Stimulated activated memory B cell treated with anti-CD40 and anti-IgM and Interleukin-4, amounts not matched to agents 10 μg/mL and 1 μg/mL and 100 μg/mL, for 72 hours (primary cell): ENCODE measurements around the gene ITGB7.
A peak's percentile ranks its signal among the peaks of the same experiment; 100 is the strongest.

Source experiments
- ATAC-seq: fragments of 150-1000 bp; cut with Tn5 transposase; 2 replicates; pipeline ENCODE4 v1.10.0; 2021
- H3K27ac Mint-ChIP-seq: one replicate; pipeline ENCODE4 v1.8.0; 2022; ENCODE audit warnings: mild to moderate bottlenecking, mixed read lengths
- H3K27me3 Mint-ChIP-seq: one replicate; pipeline ENCODE4 v1.8.0; 2022; ENCODE audit warnings: mixed read lengths
- H3K36me3 Mint-ChIP-seq: one replicate; pipeline ENCODE4 v1.8.0; 2022; ENCODE audit warnings: mixed read lengths
- H3K4me1 Mint-ChIP-seq: one replicate; pipeline ENCODE4 v1.8.0; 2022; ENCODE audit warnings: mixed read lengths
- H3K4me3 Mint-ChIP-seq: one replicate; pipeline ENCODE4 v1.8.0; 2022; ENCODE audit warnings: mild to moderate bottlenecking, moderate library complexity, mixed read lengths
- H3K9me3 Mint-ChIP-seq: one replicate; pipeline ENCODE4 v1.8.0; 2022; ENCODE audit warnings: mixed read lengths

ITGB7 gene

DNA sequence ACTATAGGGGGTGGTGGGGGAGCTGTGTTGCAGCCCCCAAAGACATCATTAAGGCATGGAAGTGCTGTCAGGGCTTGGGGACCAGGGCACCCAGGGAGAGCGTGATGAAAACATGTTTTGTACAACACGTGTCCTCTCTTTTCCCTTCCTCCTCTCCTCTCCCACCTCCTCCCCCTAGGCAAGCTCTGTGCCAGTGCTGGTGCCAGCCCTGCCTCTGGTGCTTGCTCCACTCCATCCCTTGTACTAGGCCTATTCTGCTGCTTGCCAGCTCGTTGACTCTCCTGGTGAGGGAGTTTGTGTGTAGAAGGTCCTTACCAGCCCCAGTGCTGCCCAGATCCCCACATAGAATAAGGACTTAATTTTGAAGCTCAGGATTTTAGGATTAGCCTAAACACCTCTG is 28.1 kb upstream of the ITGB7 start:
- Mint-ChIP-seq H3K9me3 (no peaks in the 10 kb centered on the region), H3K4me3 (no peak overlapping the region), H3K4me1 (peaks cover 48% of the 10 kb centered on the region), H3K27me3 (no peaks in the 10 kb centered on the region), H3K36me3 (no peaks in the 10 kb centered on the region), H3K27ac (no peak overlapping the region)
- no peak for ATAC-seq

DNA sequence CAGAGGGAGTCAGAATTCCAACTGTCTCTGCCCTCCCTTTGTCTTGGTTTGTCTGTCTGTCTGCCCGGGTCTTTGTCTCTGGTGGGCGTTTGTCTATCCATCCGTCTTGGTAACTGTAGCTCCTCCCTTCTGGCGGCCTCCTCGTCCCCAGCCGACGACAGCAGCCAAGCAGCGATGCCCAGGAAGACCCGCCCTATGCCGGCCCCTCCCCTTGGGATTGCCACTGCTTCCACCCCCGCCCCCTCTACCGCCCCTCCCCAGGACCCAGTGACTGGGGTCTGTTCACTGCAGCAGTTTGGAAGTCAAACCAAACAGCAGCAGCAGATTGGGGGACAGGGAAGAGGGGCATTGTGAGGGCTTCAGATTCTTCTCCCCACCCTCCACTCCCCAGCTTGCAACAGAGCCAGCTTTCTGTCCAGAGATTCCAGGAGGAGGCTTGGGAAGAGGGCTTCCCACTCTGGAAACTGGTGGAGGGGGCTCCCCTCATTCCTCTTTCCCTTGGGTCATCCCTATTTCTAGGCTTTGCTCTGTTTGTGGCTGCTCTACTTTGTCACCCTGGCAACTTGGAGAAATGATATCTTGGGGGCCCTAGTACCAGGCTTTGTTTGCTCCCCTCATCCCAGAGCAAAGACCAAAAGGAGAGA is 27.3 kb upstream of the ITGB7 start:
- ATAC-seq = no peak
- H3K27me3 Mint-ChIP-seq = no peaks in the 10 kb centered on the region
- no peak overlapping the region for H3K27ac Mint-ChIP-seq
- no peaks in the 10 kb centered on the region for H3K9me3 Mint-ChIP-seq
- H3K4me1 Mint-ChIP-seq = peaks cover 51% of the 10 kb centered on the region
- peaks cover 5% of the 10 kb centered on the region for H3K36me3 Mint-ChIP-seq
- H3K4me3 Mint-ChIP-seq = no peak overlapping the region

GRCh38 chr12:53233671-53234121 is 26.6 kb upstream of the ITGB7 start:
- Mint-ChIP-seq H3K36me3 (peaks cover 7% of the 10 kb centered on the region), H3K9me3 (no peaks in the 10 kb centered on the region), H3K4me3 (no peak overlapping the region), H3K27me3 (no peaks in the 10 kb centered on the region), H3K4me1 (peaks cover 53% of the 10 kb centered on the region), H3K27ac (peak overlapping the region; percentile 74)
- no peak for ATAC-seq

GRCh38 chr12:53232646-53233461 is 25.8 kb upstream of the ITGB7 start:
- Mint-ChIP-seq H3K36me3 (peaks cover 7% of the 10 kb centered on the region), H3K9me3 (no peaks in the 10 kb centered on the region), H3K27ac (peak overlapping the region; percentile 74), H3K4me1 (peaks cover 53% of the 10 kb centered on the region), H3K27me3 (no peaks in the 10 kb centered on the region), H3K4me3 (peak overlapping the region; percentile 87)
- ATAC-seq = peak; percentile 49

- ATAC-seq = peak; percentile 85
- no peaks in the 10 kb centered on the region for H3K9me3 Mint-ChIP-seq
These were observed 25.0 kb upstream of the ITGB7 start, which contains the start of gene RARG for GRCh38 chr12:53231921-53232645. RARG (minus strand) TSS chr12:53232209; CDS start chr12:53227545, 4,664 bp downstream.

DNA sequence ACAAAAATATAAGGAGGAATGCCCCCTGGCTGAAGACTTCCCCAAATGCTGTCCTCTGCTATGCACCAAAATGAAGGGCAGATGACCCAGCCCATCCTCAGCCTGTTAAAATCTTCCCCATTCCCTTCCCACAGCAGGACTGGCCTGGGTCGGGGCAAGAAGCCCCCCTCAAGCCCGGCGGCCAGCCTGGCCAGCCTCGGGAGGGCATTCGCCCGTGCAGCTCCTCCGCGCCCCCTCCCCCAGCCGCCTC is 24.5 kb upstream of the ITGB7 start:
- no peak for ATAC-seq
- H3K4me1 Mint-ChIP-seq = peaks cover 41% of the 10 kb centered on the region
- peak overlapping the region; percentile 74 for H3K27ac Mint-ChIP-seq
- H3K36me3 Mint-ChIP-seq = peaks cover 14% of the 10 kb centered on the region
- no peaks in the 10 kb centered on the region for H3K9me3 Mint-ChIP-seq
- no peaks in the 10 kb centered on the region for H3K27me3 Mint-ChIP-seq
- peak overlapping the region; percentile 61 for H3K4me3 Mint-ChIP-seq

More at GRCh38 chr12:53231921-53232645, 25.0 kb upstream of the ITGB7 start, which contains the start of gene RARG:
- H3K36me3 Mint-ChIP-seq = peaks cover 10% of the 10 kb centered on the region
- H3K27me3 Mint-ChIP-seq = no peaks in the 10 kb centered on the region
- H3K4me1 Mint-ChIP-seq = peaks cover 46% of the 10 kb centered on the region
- peak within 1 kb of the TSS; percentile 87 for H3K4me3 Mint-ChIP-seq
- peak within 1 kb of the TSS; percentile 74 for H3K27ac Mint-ChIP-seq

DNA sequence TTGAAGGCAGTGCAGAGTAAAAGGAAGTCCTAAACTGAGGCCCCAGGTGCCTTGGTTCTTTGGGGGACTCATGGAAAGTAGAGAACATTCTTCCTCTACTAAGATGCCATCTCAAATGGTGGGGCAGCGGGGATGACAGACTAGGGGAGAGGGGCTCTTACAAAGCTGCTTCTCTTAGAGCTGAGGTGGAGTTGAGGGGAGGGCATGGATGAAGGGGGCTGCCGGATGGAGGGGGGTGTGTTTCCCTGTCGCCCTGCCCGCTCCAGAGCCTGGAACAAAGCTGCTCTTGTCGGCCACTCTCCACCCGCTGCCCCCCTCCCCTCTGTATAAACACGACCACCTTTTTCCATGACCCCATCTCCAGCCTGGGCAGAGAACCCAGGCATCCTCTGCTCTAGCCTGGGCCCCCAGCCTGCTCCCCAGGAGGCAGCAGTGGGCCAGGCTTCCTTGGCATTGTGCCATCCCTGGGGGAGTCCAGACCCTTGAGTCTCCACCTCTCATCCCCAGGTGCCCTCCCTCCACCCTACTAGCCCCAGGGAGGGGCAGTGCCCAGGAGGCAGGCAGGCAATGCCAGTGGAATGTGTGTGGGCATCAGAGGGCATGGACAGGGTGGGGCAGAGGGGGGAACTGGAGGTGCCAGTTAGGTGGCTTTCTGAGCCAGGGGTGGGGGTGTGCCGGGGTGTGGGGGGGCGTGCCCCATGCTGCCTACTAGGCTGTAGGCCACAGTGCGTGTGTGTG is 23.2 kb upstream of the ITGB7 start:
- no peaks in the 10 kb centered on the region for H3K9me3 Mint-ChIP-seq
- no peaks in the 10 kb centered on the region for H3K27me3 Mint-ChIP-seq
- peaks cover 32% of the 10 kb centered on the region for H3K4me1 Mint-ChIP-seq
- ATAC-seq = no peak
- peaks cover 19% of the 10 kb centered on the region for H3K36me3 Mint-ChIP-seq
- H3K4me3 Mint-ChIP-seq = peak overlapping the region; percentile 13
- peak overlapping the region; percentile 8 for H3K27ac Mint-ChIP-seq

DNA sequence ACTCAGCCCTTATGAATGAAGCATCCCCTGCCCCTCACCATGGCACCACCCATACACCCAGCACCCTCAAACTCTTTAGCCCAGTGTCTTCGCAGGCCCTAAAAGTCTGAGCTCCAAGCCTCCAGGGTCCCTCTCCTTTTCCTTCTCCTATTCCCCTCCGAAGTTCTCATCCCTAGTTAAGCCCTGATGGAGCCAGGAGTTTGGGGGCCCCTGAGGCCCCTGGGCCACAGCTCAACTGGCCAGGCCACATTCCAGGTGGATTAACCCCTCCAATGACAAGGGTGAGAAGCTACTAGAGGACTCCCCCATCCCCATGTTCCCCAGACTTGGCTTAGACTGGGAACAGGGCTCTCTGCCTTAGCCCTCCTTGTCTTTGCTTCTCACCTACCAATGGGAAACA is 22.4 kb upstream of the ITGB7 start:
- no peak for ATAC-seq
- Mint-ChIP-seq H3K4me3 (no peak overlapping the region), H3K27me3 (no peaks in the 10 kb centered on the region), H3K27ac (peak overlapping the region; percentile 8), H3K9me3 (no peaks in the 10 kb centered on the region), H3K4me1 (peaks cover 39% of the 10 kb centered on the region), H3K36me3 (peaks cover 27% of the 10 kb centered on the region)

- H3K27ac Mint-ChIP-seq = no peak overlapping the region
- no peak overlapping the region for H3K4me3 Mint-ChIP-seq
- peaks cover 27% of the 10 kb centered on the region for H3K36me3 Mint-ChIP-seq
- H3K4me1 Mint-ChIP-seq = peaks cover 32% of the 10 kb centered on the region
- no peaks in the 10 kb centered on the region for H3K27me3 Mint-ChIP-seq
- H3K9me3 Mint-ChIP-seq = no peaks in the 10 kb centered on the region
- ATAC-seq = no peak
These were observed 20.8 kb upstream of the ITGB7 start for GRCh38 chr12:53227836-53228235.

DNA sequence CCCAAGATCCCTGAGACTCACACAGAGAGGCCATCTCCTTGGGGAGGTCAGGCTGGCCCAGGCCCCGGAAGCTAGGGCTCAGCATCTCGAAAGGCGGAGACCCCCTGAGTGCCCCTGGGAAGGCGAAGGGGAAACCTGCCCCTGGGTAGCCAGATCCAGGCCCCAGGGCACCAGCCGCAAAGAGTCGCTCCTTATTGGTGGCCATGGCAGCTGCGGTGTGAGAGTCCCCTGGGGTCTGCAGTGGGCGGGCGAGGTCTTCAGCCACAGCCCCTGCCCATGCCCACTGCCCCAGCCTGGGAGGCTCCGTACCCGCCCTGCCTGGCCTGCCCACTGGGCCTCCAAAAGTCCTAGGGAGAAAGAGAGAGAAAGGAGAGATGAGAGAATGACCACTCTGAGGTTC is 20.3 kb upstream of the ITGB7 start:
- Mint-ChIP-seq H3K27me3 (no peaks in the 10 kb centered on the region), H3K36me3 (peaks cover 27% of the 10 kb centered on the region), H3K4me3 (no peak overlapping the region), H3K27ac (no peak overlapping the region), H3K4me1 (peaks cover 28% of the 10 kb centered on the region), H3K9me3 (no peaks in the 10 kb centered on the region)
- ATAC-seq = no peak

DNA sequence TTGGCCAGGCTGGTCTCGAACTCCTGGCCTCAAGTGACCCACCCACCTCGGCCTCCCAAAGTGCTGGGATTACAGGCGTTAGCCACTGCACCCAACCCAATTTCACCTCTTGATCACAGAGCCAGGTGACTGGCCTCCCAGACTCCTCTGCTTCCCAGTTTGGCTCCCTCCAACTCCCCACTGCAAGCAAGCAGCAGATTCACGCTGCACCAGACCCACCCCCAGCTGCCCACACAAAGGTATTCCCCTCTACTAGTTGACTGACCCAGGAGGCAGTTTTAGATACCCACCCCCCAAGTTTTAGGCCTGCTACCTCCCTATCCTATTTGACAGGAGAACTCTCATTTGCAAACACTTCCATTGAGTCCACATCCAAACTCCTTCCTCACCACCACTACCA is 19.8 kb upstream of the ITGB7 start:
- Mint-ChIP-seq H3K4me3 (no peak overlapping the region), H3K9me3 (no peaks in the 10 kb centered on the region), H3K36me3 (peaks cover 27% of the 10 kb centered on the region), H3K27me3 (no peaks in the 10 kb centered on the region), H3K4me1 (peaks cover 33% of the 10 kb centered on the region), H3K27ac (no peak overlapping the region)
- ATAC-seq = no peak

GRCh38 chr12:53225635-53226424 is 18.8 kb upstream of the ITGB7 start:
- Mint-ChIP-seq H3K4me3 (no peak overlapping the region), H3K36me3 (peaks cover 27% of the 10 kb centered on the region), H3K4me1 (peaks cover 39% of the 10 kb centered on the region), H3K9me3 (no peaks in the 10 kb centered on the region), H3K27me3 (no peaks in the 10 kb centered on the region), H3K27ac (peak overlapping the region; percentile 38)
- ATAC-seq = no peak

- peaks cover 27% of the 10 kb centered on the region for H3K36me3 Mint-ChIP-seq
- peaks cover 35% of the 10 kb centered on the region for H3K4me1 Mint-ChIP-seq
- H3K4me3 Mint-ChIP-seq = no peak overlapping the region
- peak overlapping the region; percentile 38 for H3K27ac Mint-ChIP-seq
- H3K27me3 Mint-ChIP-seq = no peaks in the 10 kb centered on the region
- H3K9me3 Mint-ChIP-seq = no peaks in the 10 kb centered on the region
- ATAC-seq = no peak
These were observed 18.0 kb upstream of the ITGB7 start for GRCh38 chr12:53224897-53225634.
